NCI-H128 (cell line): ENCODE results near the gene RPS16.
"Not testable (repeated sequence)": the region's sequence is repeated elsewhere in the genome, so short reads cannot be mapped to it uniquely, and the experiment has no call there.

Experiments used
- DNase-seq: peaks from one replicate; lab custom pipeline; 2025; ENCODE audit not compliant: unreplicated experiment; lab: John Stamatoyannopoulos, UW

Gene RPS16

DNA sequence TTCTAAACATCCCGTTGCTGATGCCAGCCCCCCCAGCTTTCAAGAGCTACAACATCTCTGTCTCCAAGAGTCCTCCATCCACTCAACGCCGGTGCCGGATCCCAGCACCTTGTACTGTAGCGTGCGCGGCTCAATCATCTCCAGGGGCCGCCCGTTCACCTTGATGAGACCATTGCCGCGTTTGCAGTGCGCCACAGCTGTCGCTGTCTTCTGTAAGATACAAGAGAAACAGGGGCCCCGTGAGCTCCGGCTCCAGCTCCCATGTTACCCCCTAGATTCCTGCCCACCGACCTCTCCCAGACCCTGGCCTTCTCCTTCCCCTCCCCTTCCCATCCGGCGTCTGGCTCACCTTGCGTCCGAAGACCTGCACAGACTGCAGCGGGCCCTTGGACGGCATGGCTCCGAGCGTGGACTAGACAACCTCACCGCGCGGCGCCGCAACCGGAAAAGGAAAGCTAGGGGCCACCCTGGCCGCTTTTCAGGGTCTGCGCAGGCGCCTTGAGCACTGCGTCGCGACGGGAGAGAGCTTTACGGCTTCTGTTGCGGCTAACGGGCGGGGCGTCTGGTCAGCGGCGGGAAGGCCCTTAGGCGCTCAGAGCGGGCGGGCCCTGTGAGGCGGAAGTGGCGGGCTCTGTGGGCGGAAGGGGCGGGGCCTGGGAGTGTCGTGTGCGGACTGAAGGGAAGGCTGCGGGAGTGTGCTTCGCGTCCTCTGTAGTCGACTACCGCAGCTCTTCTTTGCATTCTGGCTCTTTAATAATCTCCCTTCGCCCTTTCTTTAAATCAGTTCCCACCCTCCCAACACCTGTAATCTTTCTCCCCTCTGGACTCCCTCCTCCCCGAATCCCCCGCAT lies at the start of gene RPS16:
Gene RPS16, minus strand, starts transcription at position 451 of the 851 bp plus-strand sequence. Its CDS starts 54 bp downstream, at position 397.
- DNase-seq, result peak; percentile 97

DNA sequence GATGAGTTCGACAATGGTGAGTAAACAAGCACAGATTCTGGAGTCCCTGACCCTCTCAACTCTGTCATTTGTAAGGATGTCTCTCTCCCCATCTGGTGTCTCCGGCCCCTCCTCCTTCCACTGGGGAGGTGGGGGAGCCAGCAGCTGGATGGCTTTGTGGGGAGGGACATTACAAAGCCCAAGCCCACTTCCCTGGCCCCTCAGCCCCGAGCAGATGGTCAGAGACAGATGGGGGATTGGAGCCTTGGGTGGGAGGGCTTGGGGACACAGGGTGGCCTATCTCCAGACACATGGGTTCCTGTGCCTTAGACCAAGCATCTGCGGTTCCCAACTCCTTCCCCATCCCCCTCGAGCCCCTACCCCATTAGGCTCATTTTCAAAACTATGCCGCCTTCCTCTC lies 47.4 kb upstream of the RPS16 start:
- DNase-seq, result no peak

GRCh38 chr19:39481676-39482075 lies 45.9 kb upstream of the RPS16 start:
- no peak for DNase-seq

GRCh38 chr19:39481229-39481545 lies 45.4 kb upstream of the RPS16 start:
- no peak for DNase-seq

DNA sequence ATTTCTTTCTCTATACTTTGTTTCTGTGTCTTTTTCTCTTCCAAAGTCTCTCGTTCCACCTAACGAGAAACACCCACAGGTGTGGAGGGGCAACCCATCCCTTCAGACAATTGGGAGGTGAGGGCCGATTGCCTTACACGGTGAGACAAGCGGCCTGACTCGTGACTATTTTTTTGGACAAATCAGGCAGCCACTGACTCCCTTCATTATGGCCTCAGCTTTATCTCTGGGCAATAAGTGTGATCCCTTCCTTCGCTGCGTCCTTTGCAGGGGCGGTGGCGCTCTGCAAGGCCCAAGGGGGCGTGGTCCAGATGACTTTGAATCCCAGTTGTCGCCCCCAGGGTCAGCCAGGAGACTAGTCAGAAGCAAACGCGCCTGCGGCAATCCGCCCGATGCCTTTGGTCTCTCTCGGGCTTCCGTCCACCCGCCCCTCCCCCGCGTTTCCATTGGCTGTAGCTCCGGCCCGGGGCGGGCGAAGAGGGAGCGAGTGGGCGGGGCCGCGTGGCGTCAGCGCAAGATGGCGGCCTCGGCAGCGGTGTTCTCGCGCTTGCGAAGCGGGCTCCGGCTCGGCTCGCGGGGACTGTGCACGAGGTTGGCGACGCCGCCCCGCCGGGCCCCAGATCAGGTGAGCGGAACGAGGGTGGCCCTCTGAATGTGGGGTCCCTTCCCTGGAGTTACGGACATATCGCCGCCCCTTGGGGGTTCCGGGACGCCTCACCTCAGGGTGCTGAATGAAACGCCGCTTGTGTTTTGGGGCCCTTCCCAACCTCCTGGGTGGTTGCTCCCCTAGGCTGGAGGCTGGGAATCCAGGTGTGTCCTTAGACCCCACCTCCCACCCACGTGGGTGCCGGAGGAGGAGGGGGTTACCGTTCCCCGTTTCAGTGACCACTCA lies 44.8 kb upstream of the RPS16 start, which contains the start of gene TIMM50:
Gene TIMM50, plus strand, starts transcription at position 502 of the 892 bp plus-strand sequence. Its CDS starts 16 bp downstream, at position 518.
- DNase-seq, result peak; percentile 92

DNA sequence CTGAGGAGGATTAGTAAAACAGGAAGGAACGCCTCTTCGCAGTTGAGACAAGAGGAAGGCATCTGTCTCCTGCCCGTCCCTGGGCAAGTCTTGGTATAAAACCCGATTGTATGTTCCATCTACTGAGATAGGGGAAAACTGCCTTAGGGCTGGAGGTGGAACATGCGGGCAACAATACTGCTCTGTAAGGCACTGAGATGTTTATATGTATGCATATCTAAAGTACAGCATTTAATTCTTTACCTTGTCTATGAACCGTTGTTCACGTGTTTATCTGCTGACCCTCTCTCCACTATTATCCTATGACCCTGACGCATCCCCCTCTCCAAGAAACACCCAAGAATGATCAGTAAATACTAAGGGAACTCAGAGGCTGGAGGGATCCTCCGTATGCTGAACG lies 44.2 kb upstream of the RPS16 start:
- DNase-seq, result no peak

DNA sequence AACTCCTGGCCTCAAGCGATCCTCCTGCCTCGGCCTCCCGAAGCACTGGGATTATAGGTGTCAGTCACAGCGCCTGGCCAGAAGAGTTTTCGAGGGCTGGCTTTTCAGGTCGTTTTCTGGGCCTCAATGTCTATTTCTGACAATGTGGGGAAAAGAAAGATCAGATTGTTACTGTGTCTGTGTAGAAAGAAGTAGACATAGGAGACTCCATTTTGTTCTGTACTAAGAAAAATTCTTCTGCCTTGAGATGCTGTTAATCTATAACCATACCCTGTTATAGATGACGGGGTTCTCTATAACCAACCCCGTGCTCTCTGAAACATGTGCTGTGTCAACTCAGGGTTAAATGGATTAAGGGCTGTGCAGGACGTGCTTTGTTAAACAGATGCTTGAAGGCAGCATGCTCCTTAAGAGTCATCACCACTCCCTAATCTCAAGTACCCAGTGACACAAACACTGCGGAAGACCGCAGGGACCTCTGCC lies 43.6 kb upstream of the RPS16 start:
- not testable (repeated sequence) for DNase-seq

DNA sequence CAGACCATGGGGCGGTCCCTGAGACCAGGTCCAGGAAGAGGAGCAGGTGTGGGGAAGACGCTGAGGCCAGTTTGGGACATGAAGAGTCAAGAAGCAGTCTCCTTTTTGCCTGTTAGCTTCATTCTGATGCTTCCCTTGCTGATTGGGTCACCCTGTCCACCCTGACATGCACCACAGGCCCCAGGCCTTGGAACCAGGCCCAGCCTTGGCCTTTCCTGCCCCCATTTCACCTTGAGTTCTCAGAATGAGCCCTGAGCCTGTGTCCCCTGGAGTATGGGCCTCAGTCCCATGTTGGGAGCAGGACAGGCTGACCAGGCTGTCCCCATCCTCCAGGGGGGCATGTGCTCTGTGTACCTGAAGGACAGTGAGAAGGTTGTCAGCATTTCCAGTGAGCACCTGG lies 40.0 kb upstream of the RPS16 start:
- no peak for DNase-seq

- DNase-seq, result peak; percentile 7
Measured at GRCh38 chr19:39474139-39474620, 38.4 kb upstream of the RPS16 start.

DNA sequence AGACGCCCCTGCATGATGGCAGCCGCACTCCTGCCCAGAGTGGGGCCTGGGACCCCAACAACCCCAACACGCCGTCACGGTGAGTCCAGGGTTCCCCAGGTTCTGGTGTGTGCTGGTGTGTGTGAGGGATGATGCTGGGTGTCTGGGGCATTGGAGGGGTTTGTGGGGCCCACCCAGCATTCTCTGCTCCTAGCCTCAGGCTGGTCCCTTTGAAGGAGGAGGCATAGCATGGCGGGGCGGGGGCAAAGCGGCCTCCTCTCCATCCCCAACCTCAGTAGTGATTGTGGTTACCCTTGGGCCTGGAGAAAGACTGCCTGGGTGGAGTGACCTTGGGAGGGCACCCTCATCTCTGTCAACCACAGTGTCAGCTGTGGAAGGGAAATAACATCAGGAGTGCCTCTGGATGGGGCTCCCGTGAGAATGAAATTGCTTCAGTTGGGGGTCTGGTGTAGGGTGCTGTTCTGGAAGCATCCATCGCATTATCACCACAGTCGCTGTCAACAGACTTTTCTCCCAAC lies 37.8 kb upstream of the RPS16 start:
- DNase-seq, result no peak

DNA sequence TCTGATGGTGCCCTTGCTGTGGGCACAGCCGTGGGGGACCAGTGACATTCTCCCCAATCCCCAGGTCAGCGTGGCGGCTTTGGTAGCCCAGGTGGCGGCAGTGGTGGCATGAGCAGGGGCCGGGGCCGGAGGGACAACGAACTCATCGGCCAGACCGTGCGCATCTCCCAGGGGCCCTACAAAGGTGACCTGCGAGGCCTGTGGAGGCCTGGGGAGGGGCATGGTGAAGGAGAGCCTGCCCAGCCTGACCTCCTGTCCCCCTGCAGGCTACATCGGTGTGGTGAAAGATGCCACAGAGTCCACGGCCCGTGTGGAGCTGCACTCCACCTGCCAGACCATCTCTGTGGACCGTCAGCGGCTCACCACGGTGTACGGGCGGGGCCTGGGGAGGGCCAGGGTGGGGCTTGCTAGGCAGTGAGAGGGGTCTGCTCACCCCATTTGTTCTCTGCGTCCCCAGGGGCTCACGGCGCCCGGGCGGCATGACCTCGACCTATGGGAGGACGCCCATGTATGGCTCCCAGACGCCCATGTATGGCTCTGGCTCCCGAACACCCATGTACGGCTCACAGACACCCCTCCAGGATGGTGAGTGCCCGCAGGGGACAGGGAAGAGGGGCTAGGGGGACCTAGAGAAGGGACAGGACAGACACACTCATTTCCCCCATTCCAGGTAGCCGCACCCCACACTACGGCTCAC lies 37.1 kb upstream of the RPS16 start:
- no peak for DNase-seq

DNA sequence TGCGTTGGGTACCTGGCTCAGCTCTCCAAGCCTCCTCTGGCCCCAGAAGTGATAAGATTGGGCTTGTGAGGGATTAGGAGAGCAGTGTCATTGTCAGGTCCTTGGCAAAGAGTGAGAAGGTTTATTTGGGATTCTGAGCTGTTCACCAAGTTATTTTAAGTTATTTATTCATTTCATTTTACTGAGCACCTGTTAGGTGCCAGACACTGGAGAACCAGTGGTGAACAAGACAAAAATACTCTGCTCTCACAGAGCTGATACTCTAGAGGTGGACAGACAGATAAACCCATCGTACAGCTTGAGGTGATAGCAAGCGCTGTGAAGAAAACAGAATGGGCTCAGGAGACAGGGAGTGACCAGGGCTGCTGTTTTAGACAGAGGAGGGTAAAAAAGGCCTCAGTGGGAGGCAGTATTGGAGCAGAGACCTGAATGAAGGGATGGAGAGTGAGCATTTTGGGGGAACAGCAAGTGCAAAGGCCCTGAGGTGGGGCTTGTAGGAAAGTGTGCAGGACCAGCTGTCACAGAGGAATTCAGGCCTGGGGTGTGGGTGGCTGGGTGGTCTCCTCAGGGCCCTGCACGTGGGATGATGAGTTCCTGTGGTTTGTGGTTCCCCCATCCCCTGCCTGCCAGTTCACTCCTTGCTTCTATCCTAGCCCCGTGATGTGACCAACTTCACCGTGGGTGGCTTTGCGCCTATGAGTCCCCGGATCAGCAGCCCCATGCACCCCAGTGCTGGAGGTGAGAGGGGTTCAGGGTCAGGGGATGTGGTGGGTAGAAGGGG lies 36.2 kb upstream of the RPS16 start:
- DNase-seq, result no peak

DNA sequence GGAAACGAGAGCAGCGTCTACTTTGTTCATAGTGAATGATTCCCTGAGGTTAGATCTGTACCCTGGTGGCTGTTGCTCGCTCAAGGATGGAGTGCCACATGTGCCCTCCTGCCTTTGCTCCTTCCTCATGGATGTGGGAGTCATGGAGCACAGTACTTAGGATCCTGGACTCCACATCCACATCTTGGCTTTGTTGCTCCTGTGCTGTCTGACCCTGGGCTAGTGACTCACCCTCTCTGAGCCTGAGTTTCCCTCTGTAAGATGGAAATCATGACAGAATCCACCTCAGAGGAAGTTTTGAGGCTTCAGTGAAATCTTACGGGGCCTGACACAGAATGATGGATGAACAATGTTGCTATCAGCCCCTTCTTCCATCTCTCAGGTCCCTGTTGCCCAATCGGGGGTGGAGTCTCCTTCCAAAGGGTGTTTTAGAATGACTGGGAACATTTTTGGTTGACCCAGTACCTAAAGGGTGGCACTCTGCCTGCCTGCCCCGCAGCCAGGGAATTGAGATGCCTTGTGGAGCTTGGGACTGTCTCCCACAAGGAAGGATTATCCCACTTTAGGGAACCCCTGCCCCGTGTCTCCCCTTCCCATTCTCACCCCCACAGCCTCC lies 35.1 kb upstream of the RPS16 start:
- no peak for DNase-seq

GRCh38 chr19:39469567-39469966 lies 33.8 kb upstream of the RPS16 start:
- DNase-seq, result no peak

DNA sequence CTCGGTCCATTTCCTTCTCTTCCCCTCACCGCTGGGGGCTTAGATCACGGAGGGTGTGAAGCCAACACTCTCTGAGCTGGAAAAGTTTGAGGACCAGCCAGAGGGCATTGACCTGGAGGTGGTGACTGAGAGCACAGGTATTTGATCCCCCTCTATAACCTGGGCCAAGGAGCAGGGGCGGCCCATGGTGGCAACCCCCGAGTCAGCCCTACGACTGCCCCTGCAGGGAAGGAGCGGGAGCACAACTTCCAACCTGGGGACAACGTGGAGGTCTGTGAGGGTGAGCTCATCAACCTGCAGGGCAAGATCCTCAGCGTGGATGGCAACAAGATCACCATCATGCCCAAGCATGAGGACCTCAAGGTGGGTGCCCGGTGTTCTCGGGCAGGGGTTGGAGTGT lies 33.3 kb upstream of the RPS16 start:
- DNase-seq, result no peak

GRCh38 chr19:39467941-39468340 lies 32.2 kb upstream of the RPS16 start:
- DNase-seq, result no peak

DNA sequence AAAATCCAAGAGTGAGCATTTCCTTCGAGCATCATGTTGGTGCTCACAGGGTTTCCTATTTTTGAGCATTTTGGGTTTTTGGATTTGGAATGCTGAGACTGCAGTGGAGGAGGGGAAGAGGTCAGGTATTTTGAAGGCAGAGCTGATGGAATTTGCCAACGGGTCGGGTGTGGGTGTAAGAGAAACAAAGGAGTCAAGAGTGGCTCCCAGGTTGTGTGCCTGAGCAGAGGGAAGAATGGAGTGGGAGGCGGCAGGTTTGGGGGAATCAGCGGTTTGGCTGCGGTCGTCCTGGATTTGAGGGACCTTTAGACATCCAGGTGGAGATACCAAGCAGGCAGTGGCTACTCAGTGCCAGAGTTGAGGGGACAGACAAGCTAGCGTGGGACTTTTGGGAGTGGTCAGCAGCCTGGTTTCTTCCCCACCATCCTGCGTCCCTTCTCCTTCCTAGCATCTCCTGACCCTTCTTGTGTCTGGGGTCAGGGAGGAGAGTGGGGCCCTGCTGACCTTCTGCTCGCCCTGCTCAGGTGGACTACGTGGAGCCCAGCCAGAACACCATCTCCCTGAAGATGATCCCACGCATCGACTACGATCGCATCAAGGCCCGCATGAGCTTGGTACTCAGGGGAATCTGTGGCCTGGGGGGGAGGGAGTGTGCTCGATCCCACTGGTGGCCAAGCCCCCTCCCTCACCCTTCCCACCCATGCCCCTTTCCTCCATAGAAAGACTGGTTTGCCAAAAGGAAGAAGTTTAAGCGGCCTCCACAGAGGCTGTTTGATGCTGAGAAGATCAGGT lies 30.4 kb upstream of the RPS16 start:
- DNase-seq, result no peak

- no peak for DNase-seq
Measured at GRCh38 chr19:39463403-39463802, 27.7 kb upstream of the RPS16 start.

GRCh38 chr19:39451257-39451656 lies 15.5 kb upstream of the RPS16 start:
- not testable (repeated sequence) for DNase-seq
